SJSA1 (cell line): ENCODE data around the gene IMMP2L. TPM values are rescaled to one million over a fixed set of nuclear protein-coding genes. Genes with fewer than 3 reads are reported as not detected.

Experiments used
- DNase-seq, 2 experiments: peaks; one replicate each; pipeline ENCODE4 v3.0.0-alpha.2; 2015 to 2020; ENCODE audit warnings: low spot score in 2 of 2, low read depth in 1 of 2
- H3K27ac ChIP-seq: fragments of 250-450 bp; sonication (Bioruptor Pico); 2 replicates; pipeline ENCODE4 v1.5.1; 2020; ENCODE audit warnings: mild to moderate bottlenecking, moderate library complexity
- H3K27me3 ChIP-seq: fragments of 250-450 bp; sonication (Bioruptor Pico); replicated peaks from 2 replicates; pipeline ENCODE4 v1.5.1; 2020; ENCODE audit warnings: mild to moderate bottlenecking, moderate library complexity
- H3K36me3 ChIP-seq: fragments of 250-450 bp; sonication (Bioruptor Pico); 2 replicates; pipeline ENCODE4 v1.5.1; 2020; ENCODE audit warnings: mild to moderate bottlenecking
- H3K4me1 ChIP-seq: fragments of 250-450 bp; sonication (Bioruptor Pico); replicated peaks from 2 replicates; pipeline ENCODE4 v1.6.1; 2021; ENCODE audit warnings: mild to moderate bottlenecking
- H3K4me3 ChIP-seq: fragments of 250-450 bp; sonication (Bioruptor Pico); 2 replicates; pipeline ENCODE4 v1.5.1; 2020; ENCODE audit warnings: mild to moderate bottlenecking
- H3K9me3 ChIP-seq: fragments of 250-450 bp; sonication (Bioruptor Pico); replicated peaks from 2 replicates; pipeline ENCODE4 v1.5.1; 2020; ENCODE audit warnings: mild to moderate bottlenecking
- total RNA-seq: library from RNA; depleted of rRNA; stranded (reverse); fragments of >200 nt; shearing (Covaris generic); gene quantifications from 2 replicates; pipeline ENCODE4 v1.2.3, GENCODE V29; 2014

IMMP2L gene
- total RNA-seq, 1 experiment from 2014 or later = 16.2 TPM

GRCh38 chr7:111012799-111013675 is 549.3 kb downstream of the IMMP2L start:
- Histone ChIP-seq H3K9me3 (no peaks in the 10 kb centered on the region), H3K4me1 (no peaks in the 10 kb centered on the region), H3K4me3 (no peak overlapping the region), H3K36me3 (no peaks in the 10 kb centered on the region), H3K27me3 (no peaks in the 10 kb centered on the region), H3K27ac (no peak overlapping the region)
- no peak for DNase-seq

- no peak for DNase-seq
- Histone ChIP-seq H3K9me3 (no peaks in the 10 kb centered on the region), H3K36me3 (no peaks in the 10 kb centered on the region), H3K4me3 (no peak overlapping the region), H3K27me3 (no peaks in the 10 kb centered on the region), H3K27ac (no peak overlapping the region), H3K4me1 (no peaks in the 10 kb centered on the region)
Observed at GRCh38 chr7:111012149-111012548, 550.1 kb downstream of the IMMP2L start.

- DNase-seq = no peak
- Histone ChIP-seq H3K36me3 (no peaks in the 10 kb centered on the region), H3K4me1 (no peaks in the 10 kb centered on the region), H3K4me3 (no peak overlapping the region), H3K27ac (no peak overlapping the region), H3K9me3 (no peaks in the 10 kb centered on the region), H3K27me3 (no peaks in the 10 kb centered on the region)
Observed at GRCh38 chr7:111011520-111011919, 550.8 kb downstream of the IMMP2L start.

GRCh38 chr7:111010798-111011197 is 551.5 kb downstream of the IMMP2L start:
- Histone ChIP-seq H3K4me3 (no peak overlapping the region), H3K9me3 (no peaks in the 10 kb centered on the region), H3K4me1 (no peaks in the 10 kb centered on the region), H3K36me3 (no peaks in the 10 kb centered on the region), H3K27ac (no peak overlapping the region), H3K27me3 (no peaks in the 10 kb centered on the region)
- DNase-seq = no peak

- H3K4me3 ChIP-seq = no peak overlapping the region
- DNase-seq = no peak
- no peaks in the 10 kb centered on the region for H3K9me3 ChIP-seq
- no peak overlapping the region for H3K27ac ChIP-seq
- H3K27me3 ChIP-seq = no peaks in the 10 kb centered on the region
- no peaks in the 10 kb centered on the region for H3K36me3 ChIP-seq
- H3K4me1 ChIP-seq = no peaks in the 10 kb centered on the region
Observed at GRCh38 chr7:111009526-111010040, 552.7 kb downstream of the IMMP2L start.

- Histone ChIP-seq H3K27ac (no peak overlapping the region), H3K36me3 (no peaks in the 10 kb centered on the region), H3K27me3 (no peaks in the 10 kb centered on the region), H3K4me3 (no peak overlapping the region), H3K4me1 (no peaks in the 10 kb centered on the region), H3K9me3 (no peaks in the 10 kb centered on the region)
- DNase-seq = no peak
Observed at GRCh38 chr7:111006691-111007090, 555.6 kb downstream of the IMMP2L start.

GRCh38 chr7:111006040-111006439 is 556.3 kb downstream of the IMMP2L start:
- no peaks in the 10 kb centered on the region for H3K9me3 ChIP-seq
- no peak overlapping the region for H3K4me3 ChIP-seq
- no peaks in the 10 kb centered on the region for H3K36me3 ChIP-seq
- no peaks in the 10 kb centered on the region for H3K4me1 ChIP-seq
- no peak for DNase-seq
- H3K27ac ChIP-seq = no peak overlapping the region
- H3K27me3 ChIP-seq = no peaks in the 10 kb centered on the region

GRCh38 chr7:111005445-111005844 is 556.8 kb downstream of the IMMP2L start:
- no peak overlapping the region for H3K4me3 ChIP-seq
- no peaks in the 10 kb centered on the region for H3K9me3 ChIP-seq
- H3K27ac ChIP-seq = no peak overlapping the region
- no peak for DNase-seq
- H3K36me3 ChIP-seq = no peaks in the 10 kb centered on the region
- no peaks in the 10 kb centered on the region for H3K27me3 ChIP-seq
- H3K4me1 ChIP-seq = no peaks in the 10 kb centered on the region

- no peaks in the 10 kb centered on the region for H3K27me3 ChIP-seq
- H3K9me3 ChIP-seq = no peaks in the 10 kb centered on the region
- DNase-seq = no peak
- H3K27ac ChIP-seq = no peak overlapping the region
- H3K36me3 ChIP-seq = no peaks in the 10 kb centered on the region
- no peak overlapping the region for H3K4me3 ChIP-seq
- H3K4me1 ChIP-seq = no peaks in the 10 kb centered on the region
Observed at GRCh38 chr7:111004310-111004901, 557.9 kb downstream of the IMMP2L start.

- H3K4me1 ChIP-seq = no peaks in the 10 kb centered on the region
- no peaks in the 10 kb centered on the region for H3K36me3 ChIP-seq
- no peaks in the 10 kb centered on the region for H3K27me3 ChIP-seq
- no peak overlapping the region for H3K27ac ChIP-seq
- H3K9me3 ChIP-seq = no peaks in the 10 kb centered on the region
- DNase-seq = no peak
- H3K4me3 ChIP-seq = no peak overlapping the region
Observed at GRCh38 chr7:111003883-111004282, 558.4 kb downstream of the IMMP2L start.

GRCh38 chr7:110994028-110994967 is 568.0 kb downstream of the IMMP2L start:
- H3K4me1 ChIP-seq = no peaks in the 10 kb centered on the region
- no peaks in the 10 kb centered on the region for H3K36me3 ChIP-seq
- no peaks in the 10 kb centered on the region for H3K27me3 ChIP-seq
- H3K4me3 ChIP-seq = no peak overlapping the region
- no peak for DNase-seq
- no peak overlapping the region for H3K27ac ChIP-seq
- no peaks in the 10 kb centered on the region for H3K9me3 ChIP-seq

- Histone ChIP-seq H3K9me3 (no peaks in the 10 kb centered on the region), H3K4me3 (no peak overlapping the region), H3K36me3 (no peaks in the 10 kb centered on the region), H3K27ac (no peak overlapping the region), H3K27me3 (no peaks in the 10 kb centered on the region), H3K4me1 (no peaks in the 10 kb centered on the region)
- no peak for DNase-seq
Observed at GRCh38 chr7:110988890-110989501, 573.3 kb downstream of the IMMP2L start.

GRCh38 chr7:110988348-110988747 is 573.9 kb downstream of the IMMP2L start:
- no peaks in the 10 kb centered on the region for H3K4me1 ChIP-seq
- H3K36me3 ChIP-seq = no peaks in the 10 kb centered on the region
- no peaks in the 10 kb centered on the region for H3K9me3 ChIP-seq
- no peak overlapping the region for H3K4me3 ChIP-seq
- no peak overlapping the region for H3K27ac ChIP-seq
- H3K27me3 ChIP-seq = no peaks in the 10 kb centered on the region
- DNase-seq = no peak
